GM23338 (cell line): ENCODE data around the gene SLC6A18. TPM values are rescaled to one million over a fixed set of nuclear protein-coding genes. Genes with fewer than 3 reads are reported as not detected.

Experiments used
- ATAC-seq: fragments of 200-7000 bp; cut with Tn5 transposase; 3 replicates; pipeline ENCODE4 v1.9.1; 2020
- DNase-seq: peaks from one replicate; pipeline ENCODE4 v3.0.0-alpha.2; 2015; ENCODE audit warnings: low spot score
- H2AFZ ChIP-seq: fragments of 200-600 bp; sonication (generic); 2 replicates; pipeline ENCODE4 v1.8.0; 2016; ENCODE audit warnings: antibody characterized with exemption, mild to moderate bottlenecking, moderate library complexity
- H3F3A ChIP-seq: fragments of 200-600 bp; sonication (generic); replicated peaks from 2 replicates; pipeline ENCODE4 v1.8.0; 2017; ENCODE audit warnings: antibody characterized with exemption, mixed run types, low read depth
- H3K27ac ChIP-seq: fragments of 200-600 bp; sonication (generic); 2 replicates; pipeline ENCODE4 v1.6.1; 2016; ENCODE audit warnings: low read depth
- H3K27me3 ChIP-seq: fragments of 200-600 bp; sonication (generic); 2 replicates; pipeline ENCODE4 v1.8.0; 2016; ENCODE audit warnings: mild to moderate bottlenecking, mixed run types, moderate library complexity; ENCODE audit not compliant: insufficient read depth
- H3K36me3 ChIP-seq: fragments of 200-600 bp; sonication (generic); 2 replicates; pipeline ENCODE4 v1.8.0; 2016; ENCODE audit warnings: mild to moderate bottlenecking; ENCODE audit not compliant: insufficient read depth
- H3K4me1 ChIP-seq: fragments of 200-600 bp; sonication (generic); 2 replicates; pipeline ENCODE4 v1.8.0; 2016; ENCODE audit warnings: mild to moderate bottlenecking, moderate library complexity; ENCODE audit not compliant: insufficient read depth
- H3K4me2 ChIP-seq: fragments of 200-600 bp; sonication (generic); 2 replicates; pipeline ENCODE4 v1.7.1; 2017; ENCODE audit warnings: mixed run types
- H3K4me3 ChIP-seq: fragments of 200-600 bp; sonication (generic); 2 replicates; pipeline ENCODE4 v1.6.1; 2016; ENCODE audit warnings: mixed run types
- H3K79me2 ChIP-seq: fragments of 200-600 bp; sonication (generic); replicated peaks from 2 replicates; pipeline ENCODE4 v1.8.0; 2017; ENCODE audit warnings: mild to moderate bottlenecking; ENCODE audit not compliant: insufficient read depth
- H3K9me2 ChIP-seq: fragments of 200-600 bp; sonication (generic); 2 replicates; pipeline ENCODE4 v1.8.0; 2017; ENCODE audit not compliant: insufficient read depth
- H4K20me1 ChIP-seq: fragments of 200-600 bp; sonication (generic); replicated peaks from 2 replicates; pipeline ENCODE4 v1.8.0; 2017; ENCODE audit warnings: mild to moderate bottlenecking; ENCODE audit not compliant: insufficient read depth
- H3K27ac Mint-ChIP-seq: 2 replicates; pipeline ENCODE4 v1.8.0; 2020; ENCODE audit warnings: inconsistent platforms, mild to moderate bottlenecking, moderate library complexity, mixed read lengths
- H3K27me3 Mint-ChIP-seq: 3 replicates; pipeline ENCODE4 v1.8.0; 2022; ENCODE audit warnings: low read depth, mild to moderate bottlenecking, moderate library complexity, mixed read lengths, inconsistent platforms; ENCODE audit not compliant: insufficient read depth, poor library complexity
- H3K36me3 Mint-ChIP-seq: 3 replicates; pipeline ENCODE4 v1.8.0; 2021; ENCODE audit warnings: low read depth, mild to moderate bottlenecking, inconsistent platforms, moderate library complexity, mixed read lengths
- H3K4me1 Mint-ChIP-seq: 3 replicates; pipeline ENCODE4 v1.8.0; 2020; ENCODE audit warnings: mild to moderate bottlenecking, inconsistent platforms, mixed read lengths
- H3K4me3 Mint-ChIP-seq: 3 replicates; pipeline ENCODE4 v1.8.0; 2021; ENCODE audit warnings: moderate library complexity, mild to moderate bottlenecking, inconsistent platforms, mixed read lengths
- H3K9me3 Mint-ChIP-seq: 3 replicates; pipeline ENCODE4 v1.8.0; 2020; ENCODE audit warnings: moderate library complexity, mild to moderate bottlenecking, inconsistent platforms, mixed read lengths
- CREB1 ChIP-seq: fragments of 250-450 bp; sonication (Bioruptor Pico); IDR thresholded peaks from 2 replicates; pipeline ENCODE4 v1.5.0; 2020; ENCODE audit warnings: low read depth, mild to moderate bottlenecking, moderate library complexity
- CTCF ChIP-seq, 2 experiments: fragments of 200-600 bp in 1 of 2; sonication (generic) in 1 of 2; conservative IDR thresholded peaks; 2 replicates each; pipeline versions ENCODE4 v1.5.1 to v1.6.1; 2016 to 2017; ENCODE audit warnings: antibody characterized with exemption in 2 of 2, low read depth in 2 of 2, mild to moderate bottlenecking in 2 of 2, moderate library complexity in 1 of 2
- ETS1 ChIP-seq: IDR thresholded peaks from 2 replicates; pipeline ENCODE4 v1.6.1; 2016; ENCODE audit warnings: antibody characterized with exemption
- EZH2 ChIP-seq: fragments of 200-600 bp; sonication (generic); IDR thresholded peaks from one replicate; pipeline ENCODE4 v1.8.0; 2017; ENCODE audit warnings: antibody characterized with exemption, mild to moderate bottlenecking, low read depth; ENCODE audit not compliant: unreplicated experiment
- EZH2phosphoT487 ChIP-seq: fragments of 200-600 bp; sonication (generic); IDR thresholded peaks from one replicate; pipeline ENCODE4 v1.8.1; 2018; ENCODE audit warnings: antibody characterized with exemption; ENCODE audit not compliant: unreplicated experiment
- JUNB ChIP-seq: IDR thresholded peaks from one replicate; pipeline ENCODE4 v1.6.1; 2016; ENCODE audit warnings: antibody characterized with exemption; ENCODE audit not compliant: unreplicated experiment
- NANOG ChIP-seq: IDR thresholded peaks from 2 replicates; pipeline ENCODE4 v1.6.1; 2016; ENCODE audit warnings: antibody characterized with exemption, borderline replicate concordance
- POLR2AphosphoS5 ChIP-seq: IDR thresholded peaks from 2 replicates; pipeline ENCODE4 v1.6.1; 2016; ENCODE audit warnings: antibody characterized with exemption, low read depth
- REST ChIP-seq: IDR thresholded peaks from one replicate; pipeline ENCODE4 v1.6.1; 2018; ENCODE audit warnings: antibody characterized with exemption; ENCODE audit not compliant: unreplicated experiment
- STAT1 ChIP-seq: IDR thresholded peaks from one replicate; pipeline ENCODE4 v1.6.1; 2016; ENCODE audit warnings: antibody characterized with exemption; ENCODE audit not compliant: unreplicated experiment
- ZNF114 ChIP-seq: fragments of 250-450 bp; sonication (Bioruptor Pico); IDR thresholded peaks from 2 replicates; pipeline ENCODE4 v1.5.0; 2020; ENCODE audit warnings: mild to moderate bottlenecking, moderate library complexity
- ZNF331 ChIP-seq: fragments of 250-450 bp; sonication (Bioruptor Pico); IDR thresholded peaks from 2 replicates; pipeline ENCODE4 v1.5.0; 2020; ENCODE audit warnings: low read depth, mild to moderate bottlenecking, moderate library complexity
- ZNF462 ChIP-seq: fragments of 250-450 bp; sonication (Bioruptor Pico); IDR thresholded peaks from 2 replicates; pipeline ENCODE4 v1.5.0; 2020; ENCODE audit warnings: mild to moderate bottlenecking, moderate library complexity
- polyA plus RNA-seq: library from polyadenylated mRNA; unstranded; fragments of >200 nt; fragmentation: Nextera tagmentation; extraction: Ambion mirVana; gene quantifications from 2 replicates; pipeline ENCODE4 v1.2.1, GENCODE V29; 2016
- total RNA-seq: library from RNA; depleted of rRNA; stranded (reverse); fragments of >200 nt; shearing (Covaris generic); gene quantifications from 2 replicates; pipeline ENCODE4 v1.2.3, GENCODE V29; 2014

SLC6A18 gene
- total and polyA plus RNA-seq, 2 experiments from 2014 or later = not detected

GRCh38 chr5:1207555-1207954, 17.6 kb upstream of the SLC6A18 start:
- Mint-ChIP-seq H3K27ac (no peak overlapping the region), H3K36me3 (no peaks in the 10 kb centered on the region; the same call in 2 of the 3 replicates), H3K27me3 (peaks cover 7% of the 10 kb centered on the region), H3K4me1 (peaks cover 10% of the 10 kb centered on the region), H3K9me3 (no peaks in the 10 kb centered on the region; the same call in 2 of the 3 replicates), H3K4me3 (no peak overlapping the region)
- no peaks in the 10 kb centered on the region for H3K9me2 ChIP-seq
- ATAC-seq (no peak), DNase-seq (no peak)
- H3K4me2 ChIP-seq = no peak overlapping the region
- H2AFZ ChIP-seq = no peak overlapping the region
- TF ChIP-seq CTCF (conservative IDR thresholded peaks at IDR 0.05; ENCODE audit: low read depth in 2 of 2) = no peak
- no peak for TF ChIP-seq REST
- TF ChIP-seq ZNF462 (CRISPR knock-in tag) = no peak
- no peak for TF ChIP-seq POLR2AphosphoS5
- no peak for TF ChIP-seq JUNB
- TF ChIP-seq ETS1 = no peak
- TF ChIP-seq CREB1 = no peak
- no peak for TF ChIP-seq STAT1
- no peak for TF ChIP-seq ZNF114 (CRISPR knock-in tag)
- no peak for TF ChIP-seq EZH2
- TF ChIP-seq NANOG = no peak
- TF ChIP-seq ZNF331 (CRISPR knock-in tag) = no peak
- no peak for TF ChIP-seq EZH2phosphoT487
- no peaks in the 10 kb centered on the region for H3K27me3 ChIP-seq
- H3K27ac ChIP-seq = no peak overlapping the region
- no peaks in the 10 kb centered on the region for H3K36me3 ChIP-seq
- no peaks in the 10 kb centered on the region; the same call in 1 of the 2 replicates for H4K20me1 ChIP-seq
- H3K79me2 ChIP-seq = no peaks in the 10 kb centered on the region
- H3K4me1 ChIP-seq = no peaks in the 10 kb centered on the region
- no peak overlapping the region for H3K4me3 ChIP-seq
- H3F3A ChIP-seq = no peaks in the 10 kb centered on the region
